Measurements from ENCODE around the gene WDR59. TPM values are rescaled to one million over a fixed set of nuclear protein-coding genes. Genes with fewer than 3 reads are reported as not detected.

WDR59 gene
- total and polyA plus RNA-seq, 3 donors from 2014 or later = 47.6 to 73.8 (median 55.0) TPM

DNA sequence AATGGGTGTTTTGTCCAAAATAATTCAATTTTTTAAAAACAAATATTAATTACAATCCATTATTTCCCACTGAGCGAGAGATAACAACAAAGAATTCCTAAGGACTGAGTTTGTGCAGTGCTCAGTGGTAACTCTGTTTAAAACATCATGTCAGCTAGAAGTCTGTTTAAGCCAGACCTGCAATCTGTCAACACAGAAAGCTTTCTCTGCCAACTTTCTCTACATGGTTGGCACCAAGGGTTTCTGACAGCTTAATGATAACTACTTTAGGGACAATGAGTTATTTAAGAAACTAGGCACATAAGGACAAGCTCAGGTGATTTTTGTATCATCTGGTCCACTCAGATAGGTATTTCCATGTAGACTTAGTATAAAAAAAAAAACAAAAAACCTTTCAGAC, 81.8 kb downstream of the WDR59 start:
- no peak overlapping the region for H3K4me3 ChIP-seq
- H3K27ac ChIP-seq = no peak overlapping the region
- no peaks in the 10 kb centered on the region for H3K36me3 ChIP-seq (ENCODE audit: low read depth, missing control alignments)
- H3K27me3 ChIP-seq = no peaks in the 10 kb centered on the region
- TF ChIP-seq POLR2A (IDR thresholded peaks at IDR 0.05) = no peak
- no peak for DNase-seq
- no peaks in the 10 kb centered on the region for H3K4me1 ChIP-seq
- WGBS, 2 donors = 94 to 97% methylated on average over 1 of the region's 1 CpG
- H3K9me3 ChIP-seq = no peaks in the 10 kb centered on the region
- intact Hi-C loops (cut with DNase I; ENCODE audit: low total_unique reads) = no loop called here

DNA sequence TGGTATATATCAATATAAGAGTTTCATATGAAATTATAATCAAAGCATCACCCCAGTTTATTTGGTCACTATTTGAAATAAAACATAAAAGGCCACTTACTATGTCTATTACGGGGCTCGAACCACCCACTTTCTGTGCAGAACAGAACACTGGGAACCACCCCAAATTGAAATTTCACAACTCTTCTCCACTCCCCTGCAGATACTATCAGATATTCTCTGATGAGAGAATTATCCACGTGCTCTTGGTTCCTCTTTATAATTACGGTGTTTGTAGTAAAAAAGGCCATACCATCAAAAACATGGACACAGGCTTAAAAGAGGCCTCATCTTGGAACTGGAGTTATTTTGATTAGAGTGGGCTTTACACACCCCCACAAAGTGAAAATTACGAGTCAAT, 82.8 kb downstream of the WDR59 start:
- Histone ChIP-seq H3K4me1 (no peaks in the 10 kb centered on the region), H3K36me3 (ENCODE audit: low read depth, missing control alignments) (no peaks in the 10 kb centered on the region), H3K4me3 (no peak overlapping the region), H3K9me3 (no peaks in the 10 kb centered on the region), H3K27me3 (no peaks in the 10 kb centered on the region), H3K27ac (no peak overlapping the region)
- no peak for DNase-seq
- TF ChIP-seq CTCF (IDR thresholded peaks at IDR 0.05) (no peak), POLR2A (IDR thresholded peaks at IDR 0.05) (no peak)
- intact Hi-C loops (cut with DNase I; ENCODE audit: low total_unique reads) = no loop called here
- WGBS, 2 donors = 95 to 96% methylated on average over 5 of the region's 5 CpGs

DNA sequence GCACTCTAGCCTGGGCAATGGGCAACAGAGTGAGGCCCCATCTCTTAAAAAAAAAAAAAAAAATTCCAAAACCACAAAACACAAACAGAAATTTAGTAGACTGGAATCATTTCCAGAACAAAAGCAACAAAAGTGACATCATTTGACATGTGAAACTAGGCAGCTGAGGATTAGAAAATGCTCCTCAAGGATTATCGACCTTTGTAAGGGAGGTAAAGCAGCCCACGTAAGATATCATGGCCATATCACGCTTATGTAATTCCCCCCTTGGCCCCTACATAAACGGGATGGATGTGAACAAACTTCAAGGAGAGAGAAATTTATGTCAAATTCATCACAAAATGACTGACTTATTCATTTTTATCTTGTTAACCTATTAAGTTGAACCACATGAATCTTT, 83.3 kb downstream of the WDR59 start:
- no peak for TF ChIP-seq CTCF (IDR thresholded peaks at IDR 0.05)
- TF ChIP-seq POLR2A (IDR thresholded peaks at IDR 0.05) = no peak
- intact Hi-C loops (cut with DNase I; ENCODE audit: low total_unique reads) = no loop called here
- Histone ChIP-seq H3K4me3 (no peak overlapping the region), H3K4me1 (no peaks in the 10 kb centered on the region), H3K36me3 (ENCODE audit: low read depth, missing control alignments) (no peaks in the 10 kb centered on the region), H3K9me3 (no peaks in the 10 kb centered on the region), H3K27me3 (no peaks in the 10 kb centered on the region), H3K27ac (no peak overlapping the region)
- 88 to 91% methylated on average over 4 of the region's 4 CpGs for WGBS, 2 donors
- DNase-seq = no peak

DNA sequence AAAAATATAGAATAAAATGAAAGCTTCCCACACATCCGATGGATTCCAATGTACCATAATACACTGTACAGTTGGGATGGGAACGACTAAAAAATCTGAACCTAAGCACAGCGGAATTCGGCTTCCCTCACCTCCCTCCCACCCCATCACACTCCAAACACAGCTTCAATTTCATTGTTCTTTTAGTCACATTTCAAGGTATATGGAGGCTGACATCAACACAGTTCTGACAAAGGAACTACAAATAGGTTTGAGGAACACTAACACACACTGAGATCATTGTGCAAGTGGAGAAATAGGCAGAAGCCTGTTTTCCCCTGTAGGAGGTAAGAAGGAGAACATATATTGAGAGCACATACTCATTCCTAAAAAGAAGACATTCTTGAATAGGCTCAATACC, 85.1 kb downstream of the WDR59 start:
- no peaks in the 10 kb centered on the region for H3K27me3 ChIP-seq
- H3K4me3 ChIP-seq = no peak overlapping the region
- H3K27ac ChIP-seq = no peak overlapping the region
- no peaks in the 10 kb centered on the region for H3K9me3 ChIP-seq
- H3K36me3 ChIP-seq (ENCODE audit: low read depth, missing control alignments) = no peaks in the 10 kb centered on the region
- intact Hi-C loops (cut with DNase I; ENCODE audit: low total_unique reads) = no loop called here
- no peak for TF ChIP-seq POLR2A (IDR thresholded peaks at IDR 0.05)
- TF ChIP-seq CTCF (IDR thresholded peaks at IDR 0.05) = no peak
- no peak for DNase-seq
- 92 to 96% methylated on average over 4 of the region's 4 CpGs for WGBS, 2 donors
- no peaks in the 10 kb centered on the region for H3K4me1 ChIP-seq

DNA sequence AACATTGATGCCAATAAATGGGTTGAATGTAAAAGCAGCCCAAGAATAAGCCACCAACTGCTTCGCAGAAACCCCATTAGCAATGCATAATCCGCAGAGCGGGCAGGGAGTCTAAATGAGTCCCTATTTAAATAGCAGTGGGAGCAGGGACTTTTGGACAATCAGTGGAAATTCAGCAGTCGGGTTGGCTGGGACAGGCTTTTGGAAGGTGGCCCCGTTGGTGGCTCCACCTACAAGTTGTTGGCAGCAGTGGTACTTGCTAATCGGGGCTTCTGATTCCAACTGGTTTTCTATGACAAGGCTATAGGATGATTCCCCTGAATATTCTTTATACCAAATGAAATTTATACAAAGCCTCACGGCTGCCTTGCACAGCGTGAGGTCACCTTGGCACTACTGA, 86.3 kb downstream of the WDR59 start:
- 92 to 94% methylated on average over 8 of the region's 8 CpGs for WGBS, 2 donors
- Histone ChIP-seq H3K27ac (no peak overlapping the region), H3K36me3 (ENCODE audit: low read depth, missing control alignments) (no peaks in the 10 kb centered on the region), H3K9me3 (no peaks in the 10 kb centered on the region), H3K4me1 (no peaks in the 10 kb centered on the region), H3K27me3 (no peaks in the 10 kb centered on the region), H3K4me3 (no peak overlapping the region)
- TF ChIP-seq POLR2A (IDR thresholded peaks at IDR 0.05) (no peak), CTCF (IDR thresholded peaks at IDR 0.05) (no peak)
- no peak for DNase-seq
- intact Hi-C loops (cut with DNase I; ENCODE audit: low total_unique reads) = no loop called here
